ENCODE data around the gene MFRP.

MFRP gene

GRCh38 chr11:119338965-119339588 lies 7.4 kb downstream of the MFRP start:
- DNase-seq (ENCODE audit: insufficient read length, low spot score): no peak
- no peak for FAIRE-seq
- TF ChIP-seq CTCF (IDR thresholded peaks at IDR 0.05; ENCODE audit: insufficient read depth, missing control alignments): no peak

GRCh38 chr11:119338318-119338890 lies 8.1 kb downstream of the MFRP start:
- DNase-seq (ENCODE audit: insufficient read length, low spot score) (peak; percentile 92), FAIRE-seq (no peak)
- peak; percentile 80 for TF ChIP-seq CTCF (IDR thresholded peaks at IDR 0.05; ENCODE audit: insufficient read depth, missing control alignments)

- FAIRE-seq (no peak), DNase-seq (ENCODE audit: insufficient read length, low spot score) (no peak)
- TF ChIP-seq CTCF (IDR thresholded peaks at IDR 0.05; ENCODE audit: insufficient read depth, missing control alignments): no peak
Measured at GRCh38 chr11:119337581-119338317, 8.8 kb downstream of the MFRP start.

GRCh38 chr11:119336744-119337469 lies 9.6 kb downstream of the MFRP start:
- DNase-seq (ENCODE audit: insufficient read length, low spot score) (no peak), FAIRE-seq (no peak)
- no peak for TF ChIP-seq CTCF (IDR thresholded peaks at IDR 0.05; ENCODE audit: insufficient read depth, missing control alignments)

- FAIRE-seq (no peak), DNase-seq (ENCODE audit: insufficient read length, low spot score) (no peak)
- no peak for TF ChIP-seq CTCF (IDR thresholded peaks at IDR 0.05; ENCODE audit: insufficient read depth, missing control alignments)
Measured at GRCh38 chr11:119335655-119336543, 10.6 kb downstream of the MFRP start.

GRCh38 chr11:119335091-119335654 lies 11.3 kb downstream of the MFRP start:
- TF ChIP-seq CTCF (IDR thresholded peaks at IDR 0.05; ENCODE audit: insufficient read depth, missing control alignments): no peak
- FAIRE-seq: no peak
- no peak for DNase-seq (ENCODE audit: insufficient read length, low spot score)
